ENCODE measurements around the gene LRRC37A2.
"Not testable (repeated sequence)": the region's sequence is repeated elsewhere in the genome, so short reads cannot be mapped to it uniquely, and the experiment has no call there.

DNA sequence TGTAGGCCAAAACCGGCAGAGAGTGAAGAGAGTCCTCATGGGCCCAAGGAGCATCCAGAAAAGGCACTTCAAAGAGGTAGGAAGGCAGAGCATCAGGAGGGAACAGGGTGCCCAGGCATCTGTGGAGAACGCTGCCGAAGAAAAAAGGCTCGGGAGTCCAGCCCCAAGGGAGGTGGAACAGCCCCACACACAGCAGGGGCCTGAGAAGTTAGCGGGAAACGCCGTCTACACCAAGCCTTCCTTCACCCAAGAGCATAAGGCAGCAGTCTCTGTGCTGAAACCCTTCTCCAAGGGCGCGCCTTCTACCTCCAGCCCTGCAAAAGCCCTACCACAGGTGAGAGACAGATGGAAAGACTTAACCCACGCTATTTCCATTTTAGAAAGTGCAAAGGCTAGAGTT, 36.3 kb downstream of the LRRC37A2 start:
- not testable (repeated sequence) for TF ChIP-seq NFYB (IDR thresholded peaks at IDR 0.05; ENCODE audit: insufficient read depth, low read depth, low read length); BHLHE40 (IDR thresholded peaks at IDR 0.05; ENCODE audit: borderline replicate concordance in 1 of 2, low read depth in 2 of 2, low read length in 1 of 2); CTCF (IDR thresholded peaks at IDR 0.05 in 2 of 3, conservative IDR thresholded peaks at IDR 0.05 in 1 of 3; ENCODE audit: control insufficient read depth in 2 of 3, extremely low read depth in 1 of 3, insufficient read depth in 1 of 3, low read depth in 3 of 3, low read length in 3 of 3); PBX3 (IDR thresholded peaks at IDR 0.05; ENCODE audit: insufficient replicate concordance, low read depth, low read length); ZBTB4 (CRISPR knock-in tag; IDR thresholded peaks at IDR 0.05); CREB1 (IDR thresholded peaks at IDR 0.05; ENCODE audit: low read depth); YY1 (IDR thresholded peaks at IDR 0.05; ENCODE audit: low read depth, low read length); E2F4 (IDR thresholded peaks at IDR 0.05; ENCODE audit: low read depth, low read length); PAX5 (IDR thresholded peaks at IDR 0.05; ENCODE audit: borderline replicate concordance, low read depth, low read length); TARDBP (IDR thresholded peaks at IDR 0.05; ENCODE audit: borderline replicate concordance); MXI1 (IDR thresholded peaks at IDR 0.05; ENCODE audit: low read depth, low read length); POLR2A (IDR thresholded peaks at IDR 0.05; ENCODE audit: low read depth, low read length); RBBP5 (conservative IDR thresholded peaks at IDR 0.05)
